GM21786 (cell line): ENCODE data around the gene KCNAB2.

Source experiments
- ATAC-seq: cut with Tn5 transposase; IDR thresholded peaks from one replicate; pipeline ENCODE4 v1.9.1; 2021; ENCODE audit not compliant: unreplicated experiment

Gene KCNAB2

GRCh38 chr1:6029351-6029750, 16.3 kb upstream of the KCNAB2 start:
- ATAC-seq = no peak

GRCh38 chr1:6030132-6030531, 15.6 kb upstream of the KCNAB2 start:
- ATAC-seq = no peak

- ATAC-seq = no peak
Observed at GRCh38 chr1:6030547-6031261, 15.0 kb upstream of the KCNAB2 start.

GRCh38 chr1:6033124-6033523, 12.6 kb upstream of the KCNAB2 start:
- ATAC-seq = no peak

DNA sequence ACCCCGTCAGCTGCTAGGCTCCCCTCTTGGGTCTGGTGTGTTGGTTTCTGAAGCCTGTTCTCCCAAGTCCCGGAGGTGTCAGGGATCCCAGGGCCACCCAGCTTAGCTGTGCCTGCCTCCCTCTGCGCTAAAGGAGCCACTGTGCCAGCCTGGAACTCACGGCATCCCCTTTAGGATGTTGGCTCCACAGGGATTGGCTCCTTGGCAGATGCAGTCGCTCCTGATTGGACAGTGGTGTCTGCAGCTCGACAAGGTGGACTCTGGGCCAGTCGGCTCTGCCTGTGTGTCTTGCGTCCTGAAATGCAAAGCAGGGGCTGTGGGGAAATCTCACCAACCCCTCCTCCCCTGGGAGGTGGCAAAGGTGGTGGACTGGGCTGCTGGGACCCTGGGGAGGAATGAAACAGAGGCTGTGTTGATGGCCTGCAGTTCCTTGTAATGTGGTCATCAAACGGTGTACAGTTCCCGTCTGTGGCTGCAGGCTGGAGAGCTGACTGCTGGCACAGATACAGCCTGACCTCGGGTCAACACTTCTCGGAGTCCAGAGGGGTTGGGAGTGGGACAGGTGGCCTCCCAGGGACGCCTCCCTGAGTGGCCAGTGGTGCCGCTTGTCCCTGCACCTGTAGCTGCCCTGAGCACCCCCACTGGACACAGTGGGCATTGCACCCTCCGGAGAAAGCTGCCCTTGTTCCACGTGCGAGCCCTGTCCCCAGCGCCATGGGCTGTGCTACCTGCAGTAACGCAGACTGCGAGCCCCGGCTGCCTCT, 11.5 kb upstream of the KCNAB2 start:
- no peak for ATAC-seq

DNA sequence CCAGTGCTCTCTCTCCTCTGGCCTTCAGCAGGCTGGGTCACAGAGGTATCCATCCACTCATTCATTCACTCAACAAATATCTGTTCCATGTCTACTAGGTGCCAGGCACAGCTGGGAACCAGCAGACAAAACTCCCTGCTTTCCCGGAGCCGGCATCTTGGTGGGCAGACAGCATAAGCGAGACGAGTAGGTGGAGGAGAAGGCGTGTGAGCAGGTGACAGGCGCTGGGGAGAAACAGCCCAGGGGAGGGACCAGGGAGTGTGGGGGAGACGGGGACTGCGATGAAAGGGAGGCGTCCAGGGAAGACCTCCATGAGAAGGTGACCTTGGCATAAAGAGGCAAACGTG, 11.0 kb upstream of the KCNAB2 start:
- ATAC-seq = no peak

DNA sequence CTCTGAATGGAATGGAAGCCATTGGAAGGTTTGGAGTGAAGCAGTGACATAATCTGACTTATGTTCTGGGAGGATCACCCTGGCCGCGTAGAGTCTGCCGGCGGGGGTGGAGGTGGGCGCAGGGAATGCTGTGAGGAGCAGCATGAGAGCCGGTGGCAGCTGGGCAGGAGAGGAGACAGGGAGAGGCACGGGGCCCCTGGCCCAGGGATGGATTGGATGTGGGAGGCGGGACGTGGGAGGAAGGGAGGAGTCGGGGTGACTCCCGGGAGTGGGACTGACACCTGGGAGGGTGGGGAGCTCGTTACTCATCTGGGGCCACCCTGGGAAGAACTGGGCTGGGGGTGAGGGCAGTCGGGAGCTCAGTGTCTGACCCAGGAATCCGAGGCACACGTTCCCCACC, 10.4 kb upstream of the KCNAB2 start:
- no peak for ATAC-seq

- no peak for ATAC-seq
Observed at GRCh38 chr1:6035719-6036118, 10.0 kb upstream of the KCNAB2 start.

GRCh38 chr1:6037338-6037762, 8.3 kb upstream of the KCNAB2 start:
- peak; percentile 86 for ATAC-seq

- no peak for ATAC-seq
Observed at GRCh38 chr1:6038603-6039002, 7.1 kb upstream of the KCNAB2 start.

DNA sequence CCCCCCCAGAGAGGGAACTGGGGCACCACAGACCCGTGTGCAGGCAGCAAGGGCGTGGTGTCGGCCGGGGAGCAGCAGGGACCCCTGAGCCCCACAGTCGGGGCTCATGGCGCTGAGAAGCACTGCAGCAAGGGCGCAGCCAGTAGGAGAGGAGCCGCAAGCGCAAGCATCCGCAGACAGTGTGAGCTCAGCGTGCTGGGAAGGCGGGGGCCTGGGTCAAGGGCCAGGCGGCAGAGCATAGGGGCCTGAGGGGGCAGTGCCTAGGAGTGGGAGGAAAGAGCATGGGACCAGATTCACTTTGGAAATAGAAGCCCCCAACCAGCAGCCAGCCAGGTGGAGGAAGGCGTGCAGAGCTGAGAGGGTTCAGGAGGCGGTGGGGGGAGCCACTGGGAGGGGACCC, 6.7 kb upstream of the KCNAB2 start:
- no peak for ATAC-seq

- ATAC-seq = no peak
Observed at GRCh38 chr1:6040444-6040843, 5.2 kb upstream of the KCNAB2 start.

- no peak for ATAC-seq
Observed at GRCh38 chr1:6040861-6041415, 4.8 kb upstream of the KCNAB2 start.

GRCh38 chr1:6041432-6042062, 4.1 kb upstream of the KCNAB2 start:
- ATAC-seq = no peak

DNA sequence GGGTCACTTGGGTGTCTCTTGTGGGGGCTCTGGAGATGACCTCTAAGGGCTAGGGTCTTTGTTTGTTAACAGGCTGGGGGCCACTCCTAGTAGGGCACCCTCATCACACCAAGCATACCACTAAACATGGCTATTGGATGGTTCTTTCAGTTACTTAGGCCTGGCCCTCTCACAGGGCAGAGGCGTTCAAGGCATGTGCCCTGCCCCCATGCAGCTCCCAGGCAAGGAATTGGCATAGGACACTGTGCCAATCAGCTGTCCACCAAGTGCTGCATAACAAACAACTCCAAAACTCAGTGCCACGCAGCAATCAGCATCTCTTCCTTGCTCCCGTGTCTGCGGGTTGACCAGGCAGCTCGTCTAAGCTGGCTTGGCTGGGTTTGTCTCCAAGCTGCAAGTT, 2.1 kb upstream of the KCNAB2 start:
- no peak for ATAC-seq

GRCh38 chr1:6044481-6045109, 1.1 kb upstream of the KCNAB2 start:
- ATAC-seq = no peak

DNA sequence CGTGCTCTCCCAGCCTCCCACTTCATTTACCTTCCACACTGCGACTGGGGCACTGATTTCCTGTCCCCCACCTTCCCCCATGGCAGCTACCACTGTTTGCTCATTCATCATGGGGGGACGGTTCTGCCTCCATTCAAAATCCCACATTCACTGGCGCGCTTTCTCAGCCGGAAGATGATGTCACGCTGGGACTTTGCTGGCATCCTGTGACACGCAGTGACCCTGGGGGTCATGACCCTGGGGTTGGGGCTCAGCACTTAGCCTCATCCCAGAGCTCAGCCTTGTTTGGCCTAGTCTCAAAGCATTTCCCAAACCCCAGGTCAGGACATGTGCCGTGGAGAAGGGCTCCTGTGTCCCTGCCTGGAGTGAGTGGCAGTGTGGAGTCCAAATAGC, 582 bp upstream of the KCNAB2 start:
- no peak for ATAC-seq

DNA sequence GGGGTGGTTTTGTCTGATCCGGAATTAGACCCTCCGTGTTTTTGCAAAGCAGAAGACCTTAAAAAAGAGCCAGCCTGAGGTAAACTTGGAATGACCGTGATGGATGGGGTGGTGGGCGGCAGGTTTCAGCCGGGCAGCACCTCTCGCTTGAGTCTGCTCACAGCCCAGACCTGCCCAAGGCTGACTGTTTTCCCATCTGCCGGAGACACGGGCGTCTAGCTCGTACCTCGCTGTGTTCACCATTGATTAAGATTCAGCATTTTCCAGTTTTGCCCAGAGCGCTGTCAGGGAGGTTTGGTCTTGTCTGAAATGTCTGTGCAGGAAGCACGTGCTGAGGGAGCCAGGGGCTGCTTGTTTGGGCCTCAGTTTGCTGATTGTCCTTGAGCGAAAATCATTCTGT, 591 bp downstream of the KCNAB2 start:
- ATAC-seq = no peak

GRCh38 chr1:6048179-6048867, 2.6 kb downstream of the KCNAB2 start:
- no peak for ATAC-seq

GRCh38 chr1:6049419-6049818, 3.7 kb downstream of the KCNAB2 start:
- no peak for ATAC-seq

- ATAC-seq = no peak
Observed at GRCh38 chr1:6051423-6051822, 5.7 kb downstream of the KCNAB2 start.
